ENCODE measurements around the gene TBCK. TPM values are rescaled to one million over a fixed set of nuclear protein-coding genes. Genes with fewer than 3 reads are reported as not detected.

Gene TBCK
- polyA plus RNA-seq, 3 donors from 2014 or later = 7.2 to 19.5 (median 13.8) TPM

DNA sequence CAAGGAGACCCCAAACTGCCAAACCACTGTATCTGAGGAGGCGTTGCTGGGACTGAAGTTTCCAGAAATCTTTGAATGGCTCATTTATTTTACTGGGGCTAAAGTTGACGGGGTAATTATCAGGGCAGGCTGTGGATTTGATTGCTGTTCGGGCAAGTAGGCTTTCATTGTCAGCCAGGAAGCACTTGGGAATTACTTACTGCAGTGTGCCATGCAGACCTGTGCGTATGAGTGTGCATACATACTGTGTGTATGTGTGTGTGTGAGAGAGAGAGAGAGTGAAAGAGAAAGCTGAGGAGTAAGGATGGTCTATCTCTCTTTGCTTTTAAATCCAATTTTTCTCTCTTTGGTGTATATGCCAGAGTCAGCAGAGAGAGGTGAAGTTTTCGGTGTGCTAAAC is 298.0 kb downstream of the TBCK start:
- peaks cover 5 to 20% (median 10%) of the 10 kb centered on the region in 6 donors for H3K9me3 Mint-ChIP-seq
- H3K4me1 Mint-ChIP-seq = no peaks in the 10 kb centered on the region
- H3K27ac Mint-ChIP-seq = no peak overlapping the region
- no peak for DNase-seq
- peaks cover 0 to 3% (median 2%) of the 10 kb centered on the region in 3 donors for H3K27me3 Mint-ChIP-seq (ENCODE audit: low read depth in 3 of 3)
- peaks cover 0 to 5% (median 4%) of the 10 kb centered on the region in 3 donors for H3K36me3 Mint-ChIP-seq
- H3K4me3 Mint-ChIP-seq = no peak overlapping the region

DNA sequence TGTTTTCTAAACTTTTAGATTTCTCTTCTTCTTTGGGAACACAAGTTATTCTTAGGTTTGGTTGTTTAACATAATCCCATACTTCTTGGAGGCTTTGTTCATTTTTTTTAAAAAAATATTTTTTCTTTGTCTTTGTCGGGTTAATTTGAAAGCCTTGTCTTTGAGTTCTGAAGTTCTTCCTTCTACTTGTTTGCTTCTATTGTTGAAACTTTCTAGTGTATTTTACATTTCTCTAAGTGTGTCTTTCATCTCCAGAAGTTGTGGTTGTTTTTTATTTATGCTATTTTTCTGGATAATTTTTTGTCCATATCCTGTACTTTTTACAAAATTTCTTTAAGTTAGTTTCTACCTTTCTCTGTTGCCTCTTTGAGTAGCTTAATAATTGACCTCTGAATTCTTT is 304.6 kb downstream of the TBCK start:
- DNase-seq = no peak
- peaks cover 0 to 9% (median 9%) of the 10 kb centered on the region in 3 donors for H3K36me3 Mint-ChIP-seq
- no peaks in the 10 kb centered on the region for H3K4me1 Mint-ChIP-seq
- peaks cover 11 to 57% (median 28%) of the 10 kb centered on the region in 6 donors for H3K9me3 Mint-ChIP-seq
- peaks cover 0 to 3% (median 2%) of the 10 kb centered on the region in 3 donors for H3K27me3 Mint-ChIP-seq (ENCODE audit: low read depth in 3 of 3)
- no peak overlapping the region for H3K27ac Mint-ChIP-seq
- no peak overlapping the region for H3K4me3 Mint-ChIP-seq

DNA sequence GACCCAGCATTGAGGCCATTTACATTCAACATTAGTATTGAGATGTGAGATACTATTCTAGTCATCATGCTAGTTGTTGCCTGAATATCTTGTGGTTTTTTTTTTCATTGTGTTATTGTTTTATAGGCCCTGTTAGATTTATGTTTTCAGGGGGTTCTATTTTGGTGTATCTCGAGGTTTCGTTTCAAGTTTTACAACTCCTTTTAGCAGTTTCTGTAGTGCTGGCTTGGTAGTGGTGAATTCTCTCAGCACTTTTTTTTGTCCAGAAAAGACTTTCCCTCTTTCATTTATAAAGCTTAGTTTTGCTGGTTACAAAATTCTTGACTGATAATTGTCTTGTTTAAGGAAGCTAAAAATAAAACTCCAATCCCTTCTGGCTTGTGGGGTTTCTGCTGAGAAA is 305.2 kb downstream of the TBCK start:
- Mint-ChIP-seq H3K9me3 (peaks cover 11 to 57% (median 28%) of the 10 kb centered on the region in 6 donors), H3K4me3 (no peak overlapping the region), H3K4me1 (no peaks in the 10 kb centered on the region), H3K27me3 (ENCODE audit: low read depth in 3 of 3) (peaks cover 0 to 3% (median 2%) of the 10 kb centered on the region in 3 donors), H3K36me3 (peaks cover 0 to 9% (median 9%) of the 10 kb centered on the region in 3 donors), H3K27ac (no peak overlapping the region)
- no peak for DNase-seq

DNA sequence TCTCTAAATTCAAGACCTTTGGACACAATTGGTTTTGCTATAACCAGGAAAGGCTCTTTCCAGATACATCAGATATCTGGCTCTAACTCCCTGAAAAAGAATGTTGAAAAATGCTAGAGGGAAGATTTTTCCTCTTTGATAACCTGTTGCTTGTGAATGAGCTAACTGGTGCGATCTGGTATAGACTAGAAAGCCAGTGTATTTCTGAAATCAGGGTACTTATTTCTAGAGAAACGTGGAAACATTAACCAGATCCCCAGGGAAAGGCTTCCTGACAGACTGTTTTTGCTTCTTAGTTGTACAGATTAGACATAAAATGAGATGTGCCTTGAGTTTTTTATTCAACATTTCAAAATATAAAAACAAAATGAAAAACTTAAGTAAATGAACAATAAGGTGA is 313.0 kb downstream of the TBCK start:
- Mint-ChIP-seq H3K36me3 (no peaks in the 10 kb centered on the region), H3K27me3 (ENCODE audit: low read depth in 3 of 3) (peaks cover 0 to under 1% (median 0%) of the 10 kb centered on the region in 3 donors), H3K9me3 (peaks cover 0 to 5% (median 2%) of the 10 kb centered on the region in 6 donors), H3K4me1 (no peaks in the 10 kb centered on the region), H3K27ac (no peak overlapping the region), H3K4me3 (no peak overlapping the region)
- no peak for DNase-seq

DNA sequence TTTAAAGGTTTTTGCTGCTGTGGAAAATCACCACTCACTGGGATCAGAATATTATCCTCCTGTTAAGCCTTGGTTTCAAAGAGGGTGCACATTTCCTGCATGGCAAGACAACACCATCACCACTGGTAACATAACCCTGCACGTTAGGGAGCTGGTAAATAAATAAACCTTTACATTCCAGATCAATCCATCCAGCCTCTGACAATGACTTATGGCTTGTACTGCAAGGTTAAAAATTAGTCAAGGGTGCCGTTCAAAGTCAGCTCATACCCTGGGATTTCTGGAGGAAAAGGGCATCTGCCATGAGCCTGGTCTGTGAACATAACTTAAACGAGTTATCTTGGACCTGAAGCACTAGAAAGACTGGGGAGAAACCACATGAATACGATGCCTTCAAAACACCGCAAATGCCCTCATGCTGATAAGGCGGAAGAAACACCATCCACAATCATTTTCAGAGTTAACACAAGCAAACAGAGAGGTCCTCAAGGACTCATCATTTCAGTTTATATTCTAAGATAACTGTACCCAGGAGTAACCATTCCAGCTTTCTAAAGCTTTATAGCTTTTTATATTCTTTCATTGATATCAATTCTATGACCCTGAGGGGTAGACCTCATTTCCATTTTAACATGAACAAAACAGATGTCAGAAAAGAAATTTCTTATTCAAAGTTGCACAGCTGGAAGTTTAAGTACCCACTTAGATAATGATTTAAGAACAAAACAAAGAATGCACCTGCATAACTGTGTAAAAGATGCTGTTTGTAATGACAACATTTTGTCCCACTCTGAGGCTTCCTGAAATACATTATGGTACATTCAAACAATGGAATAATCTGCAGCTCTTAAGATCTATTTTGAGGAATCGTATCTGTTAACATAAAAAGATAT is 317.6 kb downstream of the TBCK start:
- H3K4me3 Mint-ChIP-seq = no peak overlapping the region
- H3K27ac Mint-ChIP-seq = no peak overlapping the region

DNA sequence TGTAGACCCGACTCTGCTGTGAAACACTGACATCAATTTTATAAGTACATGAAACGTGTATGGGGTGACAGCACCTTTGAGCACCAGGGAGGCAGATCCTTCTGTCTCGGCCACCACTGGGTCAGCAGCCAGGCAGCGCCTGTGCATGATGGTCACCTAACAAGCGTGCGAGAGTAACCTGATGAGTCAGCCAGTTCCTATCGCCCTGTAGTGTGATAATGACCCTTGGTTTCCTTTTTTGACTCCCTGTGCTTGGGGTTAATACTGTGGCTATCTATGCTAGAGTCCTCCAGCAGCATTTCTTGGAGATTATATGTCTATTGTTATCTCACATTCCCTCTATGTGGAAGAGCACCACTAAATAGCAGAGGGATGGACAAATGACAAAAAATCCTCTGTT is 319.2 kb downstream of the TBCK start:
- no peak overlapping the region for H3K27ac Mint-ChIP-seq
- H3K36me3 Mint-ChIP-seq = no peaks in the 10 kb centered on the region
- no peak for DNase-seq
- H3K4me1 Mint-ChIP-seq = no peaks in the 10 kb centered on the region
- peaks cover 0 to 11% (median 2%) of the 10 kb centered on the region in 6 donors for H3K9me3 Mint-ChIP-seq
- peaks cover 0 to 4% (median 1%) of the 10 kb centered on the region in 3 donors for H3K27me3 Mint-ChIP-seq (ENCODE audit: low read depth in 3 of 3)
- no peak overlapping the region for H3K4me3 Mint-ChIP-seq

More for the DNA sequence above, 317.6 kb downstream of the TBCK start:
- H3K4me1 Mint-ChIP-seq = no peaks in the 10 kb centered on the region
- peaks cover 0 to 11% (median 3%) of the 10 kb centered on the region in 6 donors for H3K9me3 Mint-ChIP-seq
- peaks cover 0 to 3% (median 1%) of the 10 kb centered on the region in 3 donors for H3K27me3 Mint-ChIP-seq (ENCODE audit: low read depth in 3 of 3)
- no peaks in the 10 kb centered on the region for H3K36me3 Mint-ChIP-seq
- DNase-seq = no peak

DNA sequence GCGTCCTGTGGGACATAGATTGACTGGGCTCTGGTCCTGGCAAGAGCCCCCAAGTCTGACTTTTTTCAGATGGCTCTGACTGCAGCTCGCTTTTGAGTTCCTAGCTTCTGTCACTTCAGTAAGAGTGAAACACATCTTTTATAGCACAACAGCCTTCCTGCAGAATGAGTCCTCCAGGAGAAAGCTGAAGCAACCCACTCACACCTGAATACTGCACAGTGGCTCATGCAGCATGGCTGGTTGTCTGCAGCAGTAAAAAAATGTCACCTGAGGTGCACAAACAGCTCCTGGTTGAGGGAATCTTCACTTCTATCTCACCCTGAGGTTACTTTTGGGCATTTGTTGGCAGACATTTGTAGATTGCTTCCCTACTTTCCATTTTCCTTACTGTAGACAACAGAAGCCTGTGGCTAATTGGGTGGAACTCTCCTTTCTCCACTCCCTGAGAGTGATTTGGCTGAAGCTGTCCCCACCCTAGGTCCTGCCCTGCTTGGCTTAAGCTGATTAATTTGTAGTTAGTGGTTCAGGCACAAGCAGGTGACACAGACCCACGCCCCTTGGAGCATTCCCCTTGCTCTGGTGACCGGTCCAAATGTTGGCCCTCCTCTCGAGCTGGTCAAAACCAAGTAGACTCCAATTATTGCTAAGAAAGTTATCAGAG is 321.0 kb downstream of the TBCK start:
- no peaks in the 10 kb centered on the region for H3K36me3 Mint-ChIP-seq
- no peak overlapping the region for H3K27ac Mint-ChIP-seq
- H3K9me3 Mint-ChIP-seq = peaks cover 0 to 15% (median 3%) of the 10 kb centered on the region in 6 donors
- H3K4me3 Mint-ChIP-seq = no peak overlapping the region
- H3K27me3 Mint-ChIP-seq (ENCODE audit: low read depth in 3 of 3) = peaks cover 0 to 4% (median 3%) of the 10 kb centered on the region in 3 donors
- no peaks in the 10 kb centered on the region for H3K4me1 Mint-ChIP-seq
- no peak for DNase-seq

DNA sequence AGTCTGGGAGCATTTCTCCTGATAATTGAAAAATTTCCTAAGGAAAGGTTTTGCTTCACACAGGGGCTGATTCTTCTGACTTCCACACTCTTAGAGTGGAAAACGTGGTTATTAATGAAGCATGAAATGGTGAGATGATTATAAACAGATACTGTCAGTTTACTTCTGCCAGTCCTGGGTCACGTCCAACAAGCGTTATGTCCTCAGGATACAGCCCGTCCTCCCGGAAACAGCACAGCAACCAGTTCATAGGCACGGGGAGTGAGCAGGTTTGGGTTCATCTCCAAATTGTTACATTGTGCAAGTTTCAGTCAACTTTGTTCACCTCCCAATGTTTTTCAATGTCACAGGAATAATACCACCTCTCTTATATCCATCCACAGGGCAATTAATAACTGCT is 321.9 kb downstream of the TBCK start:
- H3K4me3 Mint-ChIP-seq = no peak overlapping the region

DNA sequence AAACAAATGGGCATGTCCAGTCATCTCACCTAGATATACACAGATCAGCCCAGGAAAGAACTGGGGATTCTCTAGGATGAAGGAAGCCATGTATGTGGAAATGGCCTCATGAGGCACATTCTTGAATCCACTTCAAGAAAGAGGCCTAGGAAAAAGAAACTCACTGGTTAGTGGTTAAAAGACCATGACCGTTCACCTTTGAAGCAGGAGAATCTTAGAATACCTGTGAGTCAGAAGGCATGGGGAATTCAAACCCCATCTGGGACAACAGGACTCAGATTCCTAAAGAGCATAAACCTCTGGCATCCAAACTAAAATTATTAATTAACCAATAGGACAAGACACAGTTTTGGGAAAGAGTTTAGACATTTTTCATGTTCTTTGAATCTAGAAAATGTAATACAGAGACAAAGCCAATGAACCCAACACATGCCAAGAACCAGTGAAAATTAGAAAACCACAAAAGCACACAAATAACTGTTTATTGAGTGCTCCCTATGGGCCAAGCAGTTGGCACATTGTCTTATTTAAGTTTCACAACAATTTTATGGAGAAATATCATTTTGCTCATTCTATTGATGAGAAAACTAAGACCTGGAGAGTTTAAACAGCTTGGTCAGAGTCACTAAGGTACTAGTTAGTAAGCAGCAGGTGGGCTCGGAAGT is 323.2 kb downstream of the TBCK start:
- Mint-ChIP-seq H3K9me3 (peaks cover 0 to 16% (median 6%) of the 10 kb centered on the region in 6 donors), H3K4me3 (no peak overlapping the region), H3K36me3 (no peaks in the 10 kb centered on the region), H3K4me1 (no peaks in the 10 kb centered on the region), H3K27me3 (ENCODE audit: low read depth in 3 of 3) (peaks cover 0 to 4% (median 3%) of the 10 kb centered on the region in 3 donors), H3K27ac (no peak overlapping the region)
- DNase-seq = no peak

More for the DNA sequence above, 321.9 kb downstream of the TBCK start:
- Mint-ChIP-seq H3K27ac (no peak overlapping the region), H3K27me3 (ENCODE audit: low read depth in 3 of 3) (peaks cover 0 to 4% (median 3%) of the 10 kb centered on the region in 3 donors), H3K36me3 (no peaks in the 10 kb centered on the region), H3K9me3 (peaks cover 0 to 16% (median 4%) of the 10 kb centered on the region in 6 donors), H3K4me1 (no peaks in the 10 kb centered on the region)
- DNase-seq = no peak

DNA sequence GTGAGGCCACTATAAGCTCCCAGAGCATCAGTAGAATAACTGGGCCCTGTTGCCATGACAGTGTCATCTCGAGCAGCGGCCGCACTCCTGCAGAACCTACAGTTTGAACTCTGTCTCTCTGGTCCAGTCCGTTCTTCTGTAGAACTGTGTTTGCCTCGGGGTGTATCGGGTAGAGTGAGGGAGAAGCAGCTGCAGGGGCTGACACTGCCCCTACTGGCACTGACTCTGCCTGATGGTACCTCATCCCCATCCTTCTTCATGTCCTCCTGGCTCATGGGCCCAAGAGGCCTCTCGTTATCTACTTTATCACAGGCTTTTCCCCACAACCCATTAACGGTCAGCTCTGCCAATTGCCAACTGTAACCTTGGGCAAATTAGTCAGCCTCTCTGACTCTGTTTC is 324.3 kb downstream of the TBCK start:
- DNase-seq = no peak
- no peaks in the 10 kb centered on the region for H3K36me3 Mint-ChIP-seq
- H3K4me1 Mint-ChIP-seq = no peaks in the 10 kb centered on the region
- peaks cover 0 to 3% (median 2%) of the 10 kb centered on the region in 3 donors for H3K27me3 Mint-ChIP-seq (ENCODE audit: low read depth in 3 of 3)
- no peak overlapping the region for H3K4me3 Mint-ChIP-seq
- no peak overlapping the region for H3K27ac Mint-ChIP-seq
- H3K9me3 Mint-ChIP-seq = peaks cover 0 to 11% (median 6%) of the 10 kb centered on the region in 6 donors

Other genes starting within 250 kb of the TBCK start
- gene AIMP1, start 341 bp upstream of the TBCK start, polyA plus RNA-seq = 10 to 100 TPM; 38.2 to 68.9 (median 46.3) TPM
- not detected for gene GIMD1, start 52.6 kb upstream of the TBCK start, polyA plus RNA-seq